NCI-H2227 (cell line): Measurements from ENCODE around the gene DNAJC17.

ENCODE experiments used
- DNase-seq: peaks from one replicate; lab custom pipeline; 2025; ENCODE audit not compliant: unreplicated experiment; lab: John Stamatoyannopoulos, UW

DNAJC17 gene

DNA sequence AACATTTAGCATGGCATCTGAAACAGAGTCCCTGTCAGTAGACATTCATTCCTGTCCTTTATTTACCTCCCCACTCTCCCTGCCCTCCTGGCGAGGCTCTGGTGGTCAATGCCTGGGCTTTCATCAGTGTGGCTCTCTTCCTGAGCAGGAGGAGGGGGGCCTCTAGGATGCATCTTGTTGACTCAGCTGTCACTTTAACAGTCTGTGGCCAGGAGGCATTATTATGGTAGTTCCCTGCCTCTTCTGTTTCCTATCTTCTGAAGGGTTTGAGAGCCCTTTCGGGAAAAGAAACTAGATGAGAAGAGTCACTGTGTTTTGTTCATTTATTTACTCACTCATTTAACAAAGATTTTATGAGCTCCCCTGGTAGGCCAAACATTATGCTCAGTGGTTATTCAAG is 23.6 kb upstream of the DNAJC17 start:
- DNase-seq = no peak

DNA sequence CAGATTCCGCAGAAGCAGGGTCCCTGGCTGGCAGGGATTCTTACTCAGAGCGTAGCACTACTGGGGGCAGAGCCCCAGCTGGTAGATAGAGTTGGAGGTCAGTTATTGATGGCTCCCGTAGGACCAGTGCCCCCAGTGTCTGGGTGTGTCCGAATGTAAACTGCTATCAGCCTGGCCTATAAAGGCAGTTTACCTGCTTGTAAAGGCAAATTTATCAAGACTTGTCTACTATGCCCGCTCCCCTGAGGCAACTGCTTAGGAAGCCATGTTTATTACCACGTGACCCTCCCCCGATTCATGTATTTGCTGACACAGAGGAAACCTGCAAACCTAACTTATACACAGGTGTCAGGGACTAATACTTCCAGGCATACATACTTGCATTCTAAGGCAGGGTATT is 21.8 kb upstream of the DNAJC17 start:
- DNase-seq = no peak

DNA sequence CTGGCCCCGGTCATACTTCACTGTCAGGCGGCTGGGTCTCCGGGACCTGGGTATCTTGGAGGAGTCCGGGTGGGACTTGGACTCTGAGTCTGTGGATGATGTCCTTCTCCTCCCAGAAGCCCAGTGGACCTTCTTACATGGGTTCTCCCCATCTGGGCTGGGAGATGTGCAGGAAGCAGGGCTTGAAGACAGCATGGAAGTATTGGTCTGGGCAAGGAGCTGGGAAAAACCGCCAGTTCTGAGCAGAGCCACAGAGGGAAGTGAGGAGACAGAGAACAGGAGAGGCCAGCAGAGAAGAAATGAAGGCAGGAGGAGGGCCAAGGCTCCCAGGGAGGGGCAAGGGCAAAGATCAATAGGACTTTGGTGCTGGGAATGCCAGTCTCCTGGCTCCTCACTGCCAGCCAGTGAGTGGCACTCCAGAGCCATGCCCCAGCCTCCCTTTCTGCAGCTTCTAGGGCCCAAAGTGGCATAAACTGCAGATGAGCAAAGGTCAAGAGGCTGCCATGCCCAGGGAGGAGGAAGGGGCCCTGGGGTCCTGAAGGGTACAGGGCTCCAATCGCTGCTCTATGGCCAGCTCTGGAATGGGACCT is 21.3 kb upstream of the DNAJC17 start, which contains the start of gene PPP1R14D:
Gene PPP1R14D (minus strand): TSS at position 262 of the 590 bp plus-strand sequence. CDS start 67 bp downstream, at position 195.
- no peak for DNase-seq

DNA sequence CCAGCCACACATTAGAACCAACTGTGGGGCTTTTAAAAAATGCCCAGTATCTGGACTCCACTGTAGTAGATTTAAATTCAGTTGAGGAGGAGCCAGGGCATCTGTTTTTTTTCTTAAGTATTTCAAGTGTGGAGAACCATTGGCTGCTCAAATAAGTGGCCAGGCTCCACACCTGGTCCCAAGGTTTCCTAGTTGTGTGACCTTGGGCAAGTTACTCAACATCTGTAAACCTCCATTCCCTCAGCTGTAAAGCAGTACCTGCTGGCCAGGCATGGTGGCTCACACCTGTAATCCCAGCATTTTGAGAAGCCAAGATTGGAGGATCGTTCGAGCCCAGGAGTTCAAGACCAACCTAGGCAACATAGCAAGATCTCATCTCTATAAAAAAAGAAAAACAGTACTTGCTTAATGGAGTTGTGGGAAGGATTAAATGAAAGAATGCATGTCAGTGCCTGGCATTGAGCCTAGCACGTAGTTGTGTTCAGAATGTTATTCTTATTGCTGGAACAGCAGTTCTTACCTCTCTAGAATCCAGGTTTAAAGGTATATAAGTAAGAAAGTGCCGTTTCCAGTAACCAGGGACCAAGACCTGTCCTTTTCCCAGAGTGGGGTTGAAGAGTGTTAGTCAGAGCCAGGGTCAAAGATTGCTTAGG is 19.3 kb upstream of the DNAJC17 start:
- no peak for DNase-seq

DNA sequence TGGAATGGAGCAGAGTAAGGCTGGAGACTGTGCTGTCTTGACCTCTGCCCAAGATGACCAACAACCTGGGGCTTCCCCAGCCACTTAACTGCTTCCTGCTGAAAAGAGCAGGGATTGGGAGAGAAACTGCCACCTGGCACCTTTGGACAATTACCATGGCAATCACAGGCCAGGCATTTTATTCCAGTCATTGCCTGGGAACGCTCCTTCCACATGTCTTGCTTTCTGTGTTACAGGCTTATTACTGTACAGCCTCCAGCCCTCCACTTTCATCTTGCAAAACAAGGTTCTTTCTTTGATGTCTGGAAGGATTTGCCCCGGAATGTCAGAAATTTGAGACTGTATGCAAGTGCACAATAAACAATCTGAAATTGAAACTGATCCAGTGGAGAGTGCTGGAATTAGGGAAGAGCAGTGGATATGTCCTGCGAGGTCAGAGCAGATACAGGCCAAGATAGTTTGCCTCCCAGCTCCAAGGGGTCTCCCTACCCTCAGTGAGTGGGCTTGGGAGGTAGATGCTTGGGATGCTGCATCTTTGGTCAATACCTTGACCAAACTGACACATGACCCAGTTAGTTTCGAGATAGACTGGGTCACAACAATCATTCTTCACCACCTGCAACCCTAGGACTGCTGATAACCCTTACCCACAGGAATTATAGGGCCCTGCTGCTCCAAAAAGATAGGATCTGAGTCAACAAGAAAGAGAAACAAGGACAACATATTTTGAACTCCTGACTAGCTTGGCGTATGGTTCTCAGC is 18.6 kb upstream of the DNAJC17 start:
- no peak for DNase-seq

DNA sequence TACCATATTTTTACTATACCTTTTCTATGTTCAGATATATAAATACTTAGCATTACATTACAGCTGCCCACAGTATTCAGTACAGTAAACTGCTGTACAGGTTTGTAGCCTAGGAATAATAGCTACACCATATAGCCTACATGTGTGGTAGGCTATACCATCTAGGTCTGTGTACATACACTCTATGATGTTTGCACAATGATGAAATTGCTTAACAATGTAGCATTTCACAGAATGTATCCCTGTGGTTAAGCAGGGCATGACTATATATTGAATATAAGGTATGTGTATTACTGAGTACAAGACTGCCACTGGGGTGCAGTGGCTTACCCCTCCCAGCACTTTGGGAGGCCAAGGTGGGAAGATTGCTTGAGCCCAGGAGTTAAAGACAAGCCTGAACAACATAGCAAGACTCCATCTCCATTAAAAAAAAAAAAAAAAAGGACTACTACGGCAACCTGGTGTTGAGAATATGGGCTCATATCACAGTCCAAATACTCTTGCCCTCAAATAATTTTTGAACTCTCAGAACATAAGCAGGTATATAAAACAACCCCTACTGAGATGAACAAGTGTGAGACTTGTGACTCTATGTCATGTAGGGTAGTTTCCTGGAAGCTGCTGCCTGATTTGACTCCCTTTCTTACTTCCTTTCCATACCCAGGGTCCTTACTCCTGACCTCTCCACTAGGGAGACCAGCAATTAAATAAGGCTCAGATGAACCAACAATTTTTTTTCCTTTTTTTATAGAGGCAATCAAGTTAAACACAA is 16.5 kb upstream of the DNAJC17 start:
- DNase-seq = no peak

DNA sequence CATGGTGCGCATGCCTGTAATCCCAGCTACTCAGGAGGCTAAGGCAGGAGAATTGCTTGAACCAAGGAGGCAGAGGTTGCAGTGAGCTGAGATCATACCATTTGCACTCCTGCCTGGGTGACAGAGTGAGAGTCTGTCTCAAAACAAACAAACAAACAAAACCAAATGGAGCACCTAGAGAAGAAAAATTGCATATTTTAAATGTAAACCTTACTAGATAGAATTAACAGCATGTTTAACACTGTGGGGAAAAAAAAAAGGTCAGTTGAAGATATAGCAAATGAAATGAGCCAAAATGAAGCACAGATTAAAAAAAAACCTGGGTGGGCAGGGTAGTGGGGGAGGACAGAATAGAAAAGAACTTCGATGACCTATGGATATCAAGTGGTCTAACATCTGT is 13.9 kb upstream of the DNAJC17 start:
- no peak for DNase-seq

DNA sequence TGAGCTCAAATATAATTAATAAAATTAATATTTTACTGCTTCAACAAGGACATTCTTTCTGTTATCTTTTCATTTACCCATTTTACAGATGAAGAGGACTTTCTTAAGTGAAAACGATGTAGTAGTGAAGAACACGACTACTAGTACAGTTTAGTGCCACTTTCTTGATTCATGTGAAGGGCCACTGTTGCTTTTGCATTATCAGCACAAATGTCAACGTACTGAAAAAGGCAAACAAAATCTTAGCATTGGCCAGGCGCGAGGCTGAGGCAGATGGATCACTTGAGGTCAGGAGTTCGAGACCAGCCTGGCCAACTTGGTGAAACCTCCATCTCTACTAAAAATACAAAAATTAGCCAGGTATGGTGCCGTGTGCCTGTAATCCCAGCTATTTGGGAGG is 11.8 kb upstream of the DNAJC17 start:
- DNase-seq = no peak

DNA sequence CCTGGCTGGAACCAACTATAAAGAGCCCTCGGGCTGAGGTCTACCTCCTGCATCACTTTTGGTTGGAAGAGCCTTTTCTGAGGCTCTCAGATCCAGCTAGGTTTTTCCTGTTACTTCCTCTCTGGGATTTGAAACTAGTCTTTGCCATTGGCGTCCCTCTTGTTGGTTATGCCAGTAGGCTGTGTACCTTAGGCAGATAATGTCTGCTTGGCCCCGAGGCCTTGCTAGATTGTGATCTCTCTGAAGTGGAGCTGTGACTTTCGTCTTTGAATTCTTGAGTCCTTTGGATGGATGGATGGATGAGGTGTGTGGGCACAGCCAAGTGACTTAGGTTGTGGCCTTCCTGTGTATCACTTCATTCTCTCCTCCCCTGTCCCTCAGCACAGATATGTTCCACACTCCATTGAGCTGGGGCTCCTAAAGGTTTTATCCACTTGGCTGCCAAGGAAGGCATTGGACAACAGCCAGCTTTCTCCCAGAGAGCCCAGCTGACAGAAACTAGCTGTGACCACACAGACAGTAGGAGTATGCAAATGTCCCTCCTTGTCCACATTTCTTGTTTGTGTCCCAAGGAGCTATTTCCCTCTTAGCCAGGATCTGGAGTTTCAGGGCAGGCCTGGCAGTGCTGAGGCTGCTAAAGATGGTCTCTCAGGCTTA is 7.9 kb upstream of the DNAJC17 start:
- DNase-seq = no peak

DNA sequence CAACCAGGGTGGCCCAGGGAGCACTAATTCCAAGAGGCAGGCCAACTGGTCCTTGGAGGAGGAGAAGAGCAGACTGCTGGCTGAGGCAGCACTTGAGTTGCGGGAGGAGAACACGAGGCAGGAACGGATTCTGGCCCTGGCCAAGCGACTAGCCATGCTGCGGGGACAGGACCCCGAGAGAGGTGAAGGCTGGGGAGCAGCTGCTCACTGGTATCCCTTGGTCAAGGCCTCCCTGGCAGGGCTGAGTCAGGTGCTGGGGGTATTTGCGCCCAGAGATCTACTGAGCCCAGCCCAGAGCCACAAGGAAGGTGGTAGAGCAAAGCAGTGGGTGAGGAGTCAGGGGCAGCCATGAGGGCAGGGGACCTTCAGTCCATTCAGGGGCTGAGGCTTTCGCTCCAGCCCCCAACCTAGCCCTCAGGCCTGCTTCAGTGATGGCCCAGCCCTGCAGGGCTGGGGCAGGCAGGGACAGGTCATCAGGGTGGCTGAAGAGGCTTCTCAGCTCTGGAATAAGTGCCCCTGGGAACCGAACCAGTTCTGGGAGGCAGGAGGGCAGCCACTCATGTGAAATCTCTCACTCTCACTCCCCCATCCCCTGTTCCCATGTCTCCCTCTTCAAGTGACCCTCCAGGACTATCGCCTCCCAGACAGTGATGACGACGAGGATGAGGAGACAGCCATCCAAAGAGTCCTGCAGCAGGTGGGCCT is 5.6 kb upstream of the DNAJC17 start:
- no peak for DNase-seq

DNA sequence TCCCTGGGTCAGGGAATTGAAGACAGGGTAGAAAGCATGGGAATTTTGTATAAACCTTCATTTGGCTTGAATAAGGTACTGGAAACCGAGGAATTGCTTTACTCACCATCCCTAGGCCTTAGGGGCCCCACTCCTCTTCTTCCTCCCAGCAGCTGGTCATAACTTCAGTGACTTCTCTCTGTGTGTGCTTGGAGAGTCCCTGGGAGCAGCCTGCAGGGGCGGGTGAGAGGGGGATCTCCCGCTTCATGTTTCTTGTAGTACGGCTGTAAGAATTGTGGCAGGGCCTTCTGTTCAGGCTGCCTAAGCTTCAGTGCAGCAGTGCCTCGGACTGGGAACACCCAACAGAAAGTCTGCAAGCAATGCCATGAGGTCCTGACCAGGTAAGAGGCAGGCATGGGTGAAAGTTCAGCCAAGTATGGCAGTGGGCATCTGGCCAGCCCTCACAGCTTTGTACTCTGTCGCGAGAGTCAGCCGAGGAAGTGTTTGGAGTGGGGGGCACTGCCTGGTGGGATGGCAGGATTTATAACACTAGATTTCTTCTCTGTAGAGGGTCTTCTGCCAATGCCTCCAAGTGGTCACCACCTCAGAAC is 1.7 kb upstream of the DNAJC17 start:
- no peak for DNase-seq

DNA sequence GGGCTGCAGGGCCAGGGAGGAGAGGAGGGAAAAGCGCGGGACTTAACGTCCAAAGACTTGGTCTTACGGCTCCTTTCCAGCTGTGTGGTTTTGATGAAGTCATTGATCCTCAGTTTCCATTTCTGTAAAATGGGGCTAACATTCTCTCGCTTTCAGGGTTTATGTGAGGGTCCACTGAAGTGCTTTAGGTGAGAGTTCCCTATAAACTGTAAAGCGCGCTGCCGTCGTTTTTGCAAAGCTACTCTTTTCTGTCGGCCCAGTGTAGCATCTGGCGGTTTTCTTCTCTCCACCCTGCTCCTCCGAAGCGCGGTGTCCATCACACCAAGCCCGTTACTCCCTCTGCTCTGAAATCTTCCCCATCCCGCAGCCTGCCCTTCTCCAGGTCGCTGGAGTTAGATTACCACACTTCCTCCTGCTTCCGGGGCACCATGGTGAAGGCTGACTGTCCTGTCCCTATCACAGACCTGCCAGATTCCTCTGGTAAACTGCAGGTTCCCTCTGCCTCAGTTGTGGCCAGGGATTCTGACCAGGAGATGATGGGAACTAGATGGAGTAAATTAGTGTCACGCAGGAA is 702 bp upstream of the DNAJC17 start:
- DNase-seq = no peak

DNA sequence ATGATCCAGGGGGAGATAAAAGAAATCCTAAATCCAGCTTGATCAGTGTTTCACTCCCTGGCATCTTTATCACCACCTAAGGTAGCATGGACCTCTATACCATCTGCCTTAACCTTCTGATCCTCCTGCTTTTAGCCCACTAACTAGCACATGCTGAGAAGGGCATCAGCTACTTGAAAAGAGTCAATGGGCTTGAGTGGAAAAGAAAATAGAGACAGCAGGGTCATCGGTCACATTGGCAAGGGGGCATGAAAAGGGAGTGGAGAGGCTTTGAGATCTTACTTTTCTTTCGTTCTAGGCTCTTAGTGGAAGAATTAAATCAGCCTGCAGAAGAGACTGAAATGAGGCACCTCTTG is 623 bp downstream of the DNAJC17 start:
- DNase-seq = no peak

DNA sequence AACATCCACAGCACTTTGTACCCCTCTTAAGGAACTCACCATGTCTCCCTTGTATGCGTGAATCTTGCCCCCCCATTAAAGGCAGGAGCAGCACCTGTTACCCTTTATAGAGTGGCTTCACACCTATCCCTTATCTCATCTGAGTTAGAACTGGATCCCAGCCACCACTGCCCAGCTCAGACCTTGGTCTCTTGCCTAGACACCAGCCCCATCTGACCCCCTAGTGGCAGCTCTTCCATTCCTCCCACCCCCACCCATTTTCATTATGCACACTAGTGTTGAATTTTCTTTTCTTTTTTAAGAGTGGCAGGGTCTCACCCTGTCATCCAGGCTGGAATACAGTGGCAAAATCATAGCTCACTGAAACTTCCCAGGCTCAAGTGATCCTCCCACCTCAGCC is 3.6 kb downstream of the DNAJC17 start:
- DNase-seq = no peak

DNA sequence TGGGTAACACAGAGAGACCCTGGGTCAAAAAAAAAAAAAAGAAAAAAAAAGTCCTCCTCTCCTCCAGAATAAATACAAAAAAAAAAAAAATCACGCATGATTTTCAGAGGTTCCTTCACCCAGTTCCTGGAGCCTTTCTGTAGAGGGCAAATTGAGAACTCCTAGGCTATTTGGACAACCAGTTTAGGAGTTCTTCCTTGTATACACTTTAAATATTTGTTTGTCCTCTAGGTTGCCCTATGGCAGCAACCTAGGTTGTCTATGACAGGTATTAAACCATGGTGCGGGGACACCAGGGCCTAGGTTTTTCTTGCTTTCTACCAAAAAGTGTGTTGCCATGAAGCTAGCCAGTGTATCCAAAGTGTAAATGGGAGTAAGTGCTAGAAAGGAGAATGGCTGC is 4.2 kb downstream of the DNAJC17 start:
- DNase-seq = no peak

DNA sequence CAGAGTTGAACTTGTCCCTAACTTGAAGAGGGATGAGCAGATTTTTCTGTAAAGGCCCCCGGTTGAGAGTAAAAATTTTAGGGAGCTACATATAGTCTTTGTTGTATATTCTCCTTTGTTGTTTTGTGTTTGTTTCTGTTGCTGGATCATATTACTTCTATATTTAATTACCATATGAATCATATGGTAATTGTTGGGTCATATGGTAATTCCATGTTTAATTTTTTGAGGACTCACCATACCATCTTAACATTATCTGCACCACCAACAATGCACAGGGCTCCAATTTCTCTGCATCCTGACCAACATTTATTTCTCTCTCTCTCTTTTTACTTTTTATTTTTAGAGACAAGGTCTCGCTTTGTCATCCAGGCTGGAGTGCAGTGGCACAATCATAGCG is 7.8 kb downstream of the DNAJC17 start:
- DNase-seq = no peak

DNA sequence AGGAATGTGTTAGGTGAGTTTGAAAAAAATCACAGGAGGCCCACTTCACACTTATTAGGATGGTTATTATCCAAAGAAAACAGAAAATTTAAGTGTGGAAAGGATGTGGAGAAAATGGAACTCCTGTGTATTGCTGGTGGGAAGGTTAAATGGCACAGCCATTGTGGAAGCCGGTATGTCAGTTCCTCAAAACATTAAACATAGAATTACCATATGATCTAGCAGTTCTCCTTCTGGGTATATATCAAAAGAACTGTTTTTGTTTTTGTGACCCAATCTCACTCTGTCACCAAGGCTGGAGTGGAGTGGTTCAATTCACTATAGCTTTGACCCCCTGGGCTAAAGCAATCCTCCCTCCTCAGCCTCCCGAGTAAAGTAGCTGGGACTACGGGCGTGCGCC is 10.8 kb downstream of the DNAJC17 start:
- no peak for DNase-seq

DNA sequence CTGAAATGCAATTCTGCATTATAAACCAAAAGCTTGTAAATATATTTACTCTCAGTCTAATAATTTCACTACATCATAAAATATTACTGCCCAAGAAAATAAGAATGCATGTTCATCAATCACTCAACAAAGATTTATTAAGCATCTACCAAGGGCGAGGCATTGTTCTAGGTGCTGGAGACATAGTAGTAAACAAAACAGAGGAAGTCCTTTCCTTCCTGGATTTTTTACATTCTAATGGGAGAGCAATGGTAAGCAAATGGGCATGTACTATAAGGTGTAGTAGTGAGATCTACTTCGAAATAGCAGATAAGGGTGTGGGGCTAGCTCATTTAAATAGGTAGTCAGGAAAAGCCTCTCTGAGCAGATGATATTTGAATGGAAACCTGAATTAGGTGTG is 11.2 kb downstream of the DNAJC17 start:
- DNase-seq = no peak

DNA sequence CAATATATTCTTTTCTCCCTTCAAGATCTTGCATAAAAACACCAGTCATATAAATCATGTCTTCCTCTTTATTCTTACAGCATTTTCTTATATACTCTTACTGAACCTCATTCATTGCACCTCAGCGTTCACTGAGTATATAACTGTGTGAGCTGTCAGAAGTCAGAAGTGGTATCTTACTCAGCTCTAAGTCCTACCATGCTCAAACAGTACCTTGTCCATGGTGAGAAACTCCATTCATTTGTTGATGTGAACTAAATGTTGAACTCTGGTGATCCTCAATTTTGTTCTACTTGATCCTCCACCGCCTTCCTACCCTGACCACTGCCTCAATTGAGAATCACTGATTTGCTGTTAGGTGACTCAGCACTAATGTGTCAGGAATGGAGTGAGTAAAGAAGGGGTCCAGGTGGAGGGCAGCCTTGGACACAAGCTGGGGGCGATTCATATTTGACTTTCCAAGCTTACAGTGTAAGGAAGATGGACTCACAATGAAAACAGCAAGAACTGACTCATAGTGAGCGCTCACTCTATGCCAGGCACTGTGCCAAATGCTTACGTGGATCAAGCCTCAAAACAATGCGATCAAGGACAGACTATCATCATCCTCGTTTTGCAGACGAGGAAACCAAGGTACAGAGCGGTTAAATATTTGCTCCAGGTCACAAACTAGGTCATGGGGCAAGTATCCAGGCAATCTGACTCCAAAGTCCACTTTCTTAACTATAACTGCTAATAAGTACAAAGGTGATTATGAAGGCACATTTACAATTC is 13.9 kb downstream of the DNAJC17 start:
- DNase-seq = no peak
